HG03565 (cell line): Measurements from ENCODE around the gene ADCK2.
"Not testable (repeated sequence)": the region's sequence is repeated elsewhere in the genome, so short reads cannot be mapped to it uniquely, and the experiment has no call there.

Experiments used
- ATAC-seq: cut with Tn5 transposase; IDR thresholded peaks from one replicate; pipeline ENCODE4 v1.9.1; 2021; ENCODE audit warnings: mild to moderate bottlenecking, moderate library complexity; ENCODE audit not compliant: unreplicated experiment

Gene ADCK2

DNA sequence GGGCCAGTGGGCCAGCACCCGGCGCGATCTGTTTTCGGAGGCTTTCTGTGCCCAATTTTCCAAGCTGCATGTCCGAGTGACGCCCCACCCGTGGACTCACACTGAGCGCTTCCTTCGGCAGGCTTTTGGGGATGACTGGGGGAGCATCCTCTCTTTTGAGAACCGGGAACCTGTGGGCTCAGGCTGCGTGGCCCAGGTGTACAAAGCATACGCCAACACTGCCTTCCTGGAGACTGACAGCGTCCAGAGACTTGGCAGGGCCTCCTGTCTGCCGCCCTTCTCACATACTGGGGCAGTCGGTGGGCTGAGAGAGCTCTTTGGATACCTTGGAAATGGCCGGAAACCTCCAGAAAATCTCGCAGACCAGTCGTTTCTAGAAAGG is 1.0 kb downstream of the ADCK2 start:
- no peak for ATAC-seq

DNA sequence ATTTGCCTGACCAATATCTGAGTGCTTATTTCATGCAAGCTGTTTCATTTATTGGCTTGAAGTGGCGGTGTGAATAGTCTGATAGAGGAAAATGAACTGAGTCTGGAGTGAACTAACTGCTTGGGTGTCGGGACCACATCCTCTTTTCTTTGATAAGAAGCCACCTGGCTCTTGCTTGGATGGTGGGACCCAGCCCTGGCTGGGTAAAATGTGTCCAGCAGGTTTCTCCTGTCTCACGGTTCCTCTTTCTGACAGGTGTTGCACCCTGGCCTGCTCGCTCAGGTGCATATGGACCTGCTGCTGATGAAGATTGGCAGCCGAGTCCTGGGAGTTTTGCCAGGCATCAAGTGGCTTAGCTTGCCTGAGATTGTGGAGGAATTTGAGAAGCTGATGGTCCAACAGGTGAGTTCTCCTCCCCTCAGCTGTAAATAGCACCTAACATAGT is 1.6 kb downstream of the ADCK2 start:
- ATAC-seq, result no peak

- no peak for ATAC-seq
Observed at GRCh38 chr7:140674899-140675701, 2.4 kb downstream of the ADCK2 start.

DNA sequence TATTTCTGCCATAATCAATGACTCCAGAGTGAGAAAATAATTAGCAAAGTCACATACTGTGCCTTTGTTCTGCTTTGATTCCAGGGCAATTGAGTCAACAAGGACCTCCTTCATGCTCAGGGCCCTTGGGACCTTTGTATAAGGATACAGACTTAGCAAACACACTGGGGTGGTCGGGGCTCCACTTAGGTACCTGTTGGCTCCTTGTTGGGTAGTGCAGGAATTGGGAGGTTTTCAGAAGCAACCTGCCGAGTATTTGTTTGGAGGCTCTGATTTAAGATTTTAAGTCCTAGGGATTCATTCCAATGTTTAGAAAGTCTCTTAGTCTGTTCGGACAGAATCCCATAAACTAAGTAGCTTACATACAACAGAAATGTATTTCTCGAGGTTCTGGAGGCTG is 3.0 kb downstream of the ADCK2 start:
- ATAC-seq, result no peak

DNA sequence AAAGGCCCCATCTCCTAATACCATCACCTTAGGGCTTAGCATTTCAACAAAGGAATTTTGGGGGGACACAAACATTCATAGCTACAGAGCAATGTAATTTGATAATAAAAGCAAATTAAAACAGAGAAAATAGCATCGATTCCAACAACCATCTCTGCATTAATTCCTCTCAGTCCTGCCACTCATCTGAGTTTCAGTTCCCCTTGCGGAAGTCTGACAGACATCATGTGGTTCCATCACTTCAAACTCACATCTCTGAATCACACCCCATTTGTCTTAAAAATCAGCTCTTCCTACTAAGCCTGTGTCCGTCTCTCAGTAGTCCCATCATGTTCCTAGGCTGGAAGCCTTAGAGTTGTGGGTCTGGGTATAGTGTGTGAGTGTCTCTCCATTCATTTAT is 3.6 kb downstream of the ADCK2 start:
- ATAC-seq, result peak; percentile 41

GRCh38 chr7:140676956-140677355 is 4.2 kb downstream of the ADCK2 start:
- ATAC-seq, result not testable (repeated sequence)

- ATAC-seq, result no peak
Observed at GRCh38 chr7:140677496-140677895, 4.8 kb downstream of the ADCK2 start.

- no peak for ATAC-seq
Observed at GRCh38 chr7:140678081-140678815, 5.5 kb downstream of the ADCK2 start.

DNA sequence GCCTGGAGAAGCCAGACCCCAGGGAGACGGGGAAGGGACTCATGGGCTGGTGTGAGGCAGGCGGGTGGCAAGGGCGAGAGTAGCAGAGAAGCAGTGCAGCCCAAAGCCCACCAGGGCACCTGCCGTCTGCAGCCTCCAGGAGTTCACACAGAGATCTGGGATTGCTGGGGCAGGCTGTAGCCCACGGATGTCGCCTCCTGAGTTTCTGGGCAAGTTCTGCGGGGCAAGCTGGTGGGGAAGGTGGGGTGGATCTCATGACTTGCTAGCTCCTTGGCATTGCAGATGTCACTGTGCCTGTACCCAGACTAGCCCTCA is 6.0 kb downstream of the ADCK2 start:
- no peak for ATAC-seq

DNA sequence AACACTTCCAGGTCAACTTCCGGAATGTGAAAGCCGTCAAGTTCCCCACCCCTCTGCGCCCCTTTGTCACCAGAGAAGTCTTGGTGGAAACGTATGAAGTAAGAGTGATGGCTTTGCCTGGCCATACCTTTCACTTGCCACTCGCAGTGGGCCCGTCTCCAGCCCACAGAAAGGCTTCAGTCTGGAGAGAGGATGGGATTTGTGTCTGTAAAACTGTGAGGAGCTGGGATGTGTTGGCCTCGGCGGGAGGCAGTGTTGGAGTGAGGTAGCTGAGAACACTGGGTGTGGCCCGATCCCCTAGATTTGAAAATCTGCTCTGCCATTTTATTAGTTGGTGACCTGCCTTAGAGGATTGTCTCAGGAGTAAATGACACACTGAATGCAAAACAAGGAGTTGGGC is 6.4 kb downstream of the ADCK2 start:
- ATAC-seq, result no peak

- no peak for ATAC-seq
Observed at GRCh38 chr7:140680886-140681285, 8.1 kb downstream of the ADCK2 start.

DNA sequence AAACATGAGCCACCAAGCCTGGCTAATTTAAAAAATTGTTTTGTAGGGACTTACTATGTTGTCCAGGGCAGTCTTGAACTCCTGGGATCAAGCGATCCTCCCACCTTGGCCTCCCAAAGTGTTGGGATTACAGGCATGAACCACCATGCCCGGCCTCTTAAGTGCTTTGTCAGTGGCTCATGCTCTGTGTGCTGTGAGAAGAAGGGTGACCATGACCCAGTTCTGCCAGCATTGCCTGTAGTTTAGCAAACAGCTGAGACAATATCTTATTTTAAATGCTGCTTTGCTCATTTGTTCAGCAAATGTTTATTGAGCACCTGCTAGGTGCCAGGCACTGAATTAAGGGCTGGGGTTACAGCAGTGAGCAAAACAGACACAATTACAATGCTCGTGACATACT is 9.0 kb downstream of the ADCK2 start:
- no peak for ATAC-seq

GRCh38 chr7:140683657-140684056 is 10.9 kb downstream of the ADCK2 start:
- no peak for ATAC-seq

DNA sequence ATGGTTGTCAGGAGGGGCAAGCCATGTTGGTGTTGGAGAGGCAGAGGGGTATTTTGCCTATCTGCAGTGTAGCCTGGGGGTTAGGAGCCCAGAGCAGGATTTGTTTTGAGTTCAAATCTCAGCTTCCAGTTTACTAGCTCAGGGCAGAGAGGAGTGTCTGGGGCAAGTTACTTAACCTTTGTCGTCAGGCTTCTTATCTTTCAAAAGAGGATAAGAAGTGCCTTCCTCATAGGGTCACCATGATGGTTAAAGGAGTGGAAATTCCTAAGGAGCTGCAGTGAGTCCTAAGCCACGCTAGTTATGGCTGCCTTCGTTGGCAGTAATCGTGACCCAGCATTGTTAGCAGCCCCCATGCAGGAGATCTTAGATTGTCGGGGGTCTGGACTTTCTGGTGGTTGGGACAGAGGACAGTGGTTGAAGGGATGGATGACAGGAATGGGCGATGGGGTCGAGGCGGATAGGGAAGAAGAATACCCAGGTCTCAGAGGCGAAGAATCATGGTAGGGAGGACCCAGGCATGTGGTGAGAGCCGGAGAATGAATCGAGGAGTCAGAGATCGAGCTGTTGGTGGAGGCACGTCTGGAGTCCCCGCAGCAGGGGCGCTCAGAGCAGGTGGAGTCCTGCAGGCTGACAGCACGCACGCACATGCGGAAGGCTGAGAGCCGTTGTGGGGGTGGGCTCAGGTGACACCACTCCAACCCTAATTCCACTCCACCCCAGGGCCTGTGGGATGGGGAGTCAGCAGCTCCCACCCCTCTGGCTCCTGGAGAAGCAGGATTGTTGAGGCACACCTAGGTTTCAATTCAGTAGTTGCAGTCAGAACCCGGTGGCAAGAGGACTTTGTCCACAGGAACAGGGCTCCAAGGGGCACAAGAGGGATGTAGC is 11.6 kb downstream of the ADCK2 start:
- ATAC-seq, result no peak

- ATAC-seq, result no peak
Observed at GRCh38 chr7:140685407-140686087, 12.8 kb downstream of the ADCK2 start.

DNA sequence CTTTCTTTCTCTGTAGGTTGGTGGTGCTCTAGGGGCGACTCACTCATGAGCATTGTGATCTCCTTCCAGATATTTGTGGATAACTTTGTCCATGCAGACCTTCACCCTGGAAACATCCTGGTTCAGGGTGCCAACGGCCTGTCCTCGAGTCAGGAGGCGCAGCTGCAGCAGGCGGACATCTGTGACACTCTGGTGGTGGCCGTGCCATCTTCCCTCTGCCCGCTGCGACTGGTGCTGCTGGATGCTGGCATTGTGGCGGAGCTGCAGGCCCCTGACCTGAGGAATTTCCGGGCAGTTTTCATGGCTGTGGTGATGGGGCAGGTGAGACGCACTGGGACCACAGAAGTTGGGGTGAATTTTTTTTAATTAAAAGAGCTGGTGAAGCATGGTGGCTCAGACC is 14.2 kb downstream of the ADCK2 start:
- no peak for ATAC-seq

- ATAC-seq, result no peak
Observed at GRCh38 chr7:140688341-140688740, 15.6 kb downstream of the ADCK2 start.

- ATAC-seq, result no peak
Observed at GRCh38 chr7:140689199-140690152, 16.7 kb downstream of the ADCK2 start.

DNA sequence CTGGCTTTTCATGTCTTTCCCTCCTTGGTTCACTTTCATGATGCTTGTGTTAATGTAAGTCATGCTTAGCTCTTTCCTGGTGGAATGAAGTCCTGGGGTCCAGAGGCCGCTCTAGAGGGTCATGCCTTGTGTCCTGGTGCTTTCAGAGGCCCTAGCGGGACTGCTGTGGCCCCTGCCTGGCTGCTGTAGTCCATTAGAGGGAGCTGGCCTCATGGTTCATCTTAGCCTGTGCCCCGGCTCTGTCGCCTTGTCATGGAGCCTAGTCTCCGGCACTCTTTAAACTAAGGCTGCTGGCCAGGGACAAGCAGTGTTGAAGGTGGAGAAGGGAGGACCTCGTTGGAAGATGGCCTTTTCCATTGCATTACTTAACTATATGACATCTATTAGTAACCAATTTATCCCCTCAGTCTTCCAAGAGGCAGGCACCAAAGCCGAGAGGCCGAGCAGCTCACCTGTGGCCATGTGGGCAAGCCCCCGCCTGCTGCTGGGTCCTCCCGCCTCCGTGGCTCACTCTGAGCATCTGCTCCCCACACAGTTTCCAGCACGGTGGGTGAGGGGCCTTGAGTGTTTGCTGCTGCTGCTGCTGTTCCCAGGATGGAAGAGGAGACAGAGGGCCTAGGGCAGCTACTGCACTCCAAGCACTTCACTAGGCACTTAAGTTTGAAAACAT is 18.8 kb downstream of the ADCK2 start:
- ATAC-seq, result no peak
